ENCODE data around the gene BIRC5.

DNA sequence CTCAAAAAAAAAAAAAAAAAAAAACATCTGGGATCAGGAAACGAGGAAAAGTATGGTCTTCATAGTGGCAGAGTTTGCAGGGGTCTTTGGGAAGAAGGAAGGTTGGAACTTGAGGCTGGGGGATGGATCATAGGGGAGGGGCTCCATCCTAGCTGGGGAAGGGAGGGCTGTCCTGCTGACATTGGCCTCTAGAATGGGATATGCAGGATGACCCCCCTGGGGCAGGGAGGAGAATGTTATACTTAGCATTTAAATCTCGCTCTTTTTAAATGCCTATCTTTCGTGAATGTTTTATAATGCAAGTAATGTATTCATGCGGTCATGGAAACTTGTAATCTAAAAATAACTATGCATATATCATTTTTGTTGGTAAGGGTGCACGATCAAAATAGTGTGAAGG is 50.5 kb downstream of the BIRC5 start:
- TF ChIP-seq POLR2AphosphoS5 (IDR thresholded peaks at IDR 0.05; ENCODE audit: borderline replicate concordance, low read depth, low read length) (no peak), EZH2 (IDR thresholded peaks at IDR 0.05) (no peak), FOXP2 (optimal IDR thresholded peaks at IDR 0.05; ENCODE audit: control extremely low read depth, extremely low read length, insufficient read depth) (no peak)

Data from SK-N-MC (cell line).